Measurements from ENCODE around the gene RPS6KC1.
"Not testable (repeated sequence)": the region's sequence is repeated elsewhere in the genome, so short reads cannot be mapped to it uniquely, and the experiment has no call there.

GRCh38 chr1:213196328-213197054, 145.4 kb downstream of the RPS6KC1 start:
- TF ChIP-seq CTCF, EP300 (IDR thresholded peaks at IDR 0.05): not testable (repeated sequence)

Measured in ovary (tissue), 3 donors.